Caco-2 (cell line): ENCODE data around the gene ITGA11. TPM values are rescaled to one million over a fixed set of nuclear protein-coding genes. Genes with fewer than 3 reads are reported as not detected.

Experiments
- BruUV-seq: library from RNA; stranded (reverse); fragments of 400-500 nt; replicated peaks from 2 replicates; lab custom pipeline; 2021; lab: Mats Ljungman, UMichigan
- CTCF ChIA-PET: fragments of 300-600 bp; sonication (Branson Sonifier 250); formaldehyde crosslinking; loops from one replicate; lab custom pipeline; 2022; ENCODE audit warnings: antibody characterized with exemption; lab: Charles Lee
- POLR2A ChIA-PET: fragments of 300-600 bp; sonication (Branson Sonifier 250); formaldehyde crosslinking; loops from one replicate; lab custom pipeline; 2022; ENCODE audit warnings: antibody characterized with exemption; lab: Charles Lee
- DNase-seq, 2 experiments: peaks; one replicate each; pipeline versions ENCODE4 v3.0.0 to v3.0.0-alpha.2; 2020 to 2022
- H3K27me3 ChIP-seq: replicated peaks from 2 replicates; pipeline ENCODE4 v1.6.0; 2011; ENCODE audit warnings: low read length; ENCODE audit not compliant: control insufficient read depth, insufficient read depth
- H3K36me3 ChIP-seq: 2 replicates; pipeline ENCODE4 v1.5.1; 2011; ENCODE audit warnings: low read length; ENCODE audit not compliant: control insufficient read depth, insufficient read depth
- H3K4me1 ChIP-seq: fragments of 250-450 bp; sonication (Bioruptor Pico); 2 replicates; pipeline ENCODE4 v1.5.1; 2020; ENCODE audit warnings: mild to moderate bottlenecking
- H3K4me3 ChIP-seq: 2 replicates; pipeline ENCODE4 v1.5.1; 2011; ENCODE audit warnings: low read depth, mild to moderate bottlenecking, control low read depth, low read length
- H3K9me3 ChIP-seq: fragments of 250-450 bp; sonication (Bioruptor Pico); 2 replicates; pipeline ENCODE4 v1.5.1; 2020; ENCODE audit warnings: mild to moderate bottlenecking, moderate library complexity
- H3K27ac Mint-ChIP-seq: one replicate; pipeline ENCODE4 v1.8.0; 2022; ENCODE audit warnings: mixed read lengths; ENCODE audit not compliant: unreplicated experiment
- H3K27me3 Mint-ChIP-seq: one replicate; pipeline ENCODE4 v1.8.0; 2022; ENCODE audit warnings: mixed read lengths; ENCODE audit not compliant: insufficient read depth, unreplicated experiment
- H3K36me3 Mint-ChIP-seq: one replicate; pipeline ENCODE4 v1.8.0; 2022; ENCODE audit warnings: mild to moderate bottlenecking, mixed read lengths; ENCODE audit not compliant: insufficient read depth, unreplicated experiment
- H3K4me1 Mint-ChIP-seq: one replicate; pipeline ENCODE4 v1.8.0; 2022; ENCODE audit warnings: low read depth, mixed read lengths; ENCODE audit not compliant: unreplicated experiment
- H3K4me3 Mint-ChIP-seq: one replicate; pipeline ENCODE4 v1.8.0; 2022; ENCODE audit warnings: mild to moderate bottlenecking, moderate library complexity, mixed read lengths; ENCODE audit not compliant: unreplicated experiment
- H3K9me3 Mint-ChIP-seq: one replicate; pipeline ENCODE4 v1.8.0; 2022; ENCODE audit warnings: mixed read lengths; ENCODE audit not compliant: unreplicated experiment
- CTCF ChIP-seq, 2 experiments: fragments of 200-600 bp in 1 of 2; IDR thresholded peaks; 1 replicate in 1 of 2; 2 replicates in 1 of 2; pipeline versions ENCODE4 v1.5.1 to v1.8.0; 2011 to 2022; ENCODE audit warnings: antibody characterized with exemption in 1 of 2, control low read depth in 1 of 2, inconsistent platforms in 1 of 2, low read depth in 1 of 2, low read length in 1 of 2, mild to moderate bottlenecking in 1 of 2, moderate library complexity in 1 of 2; ENCODE audit not compliant: insufficient read depth in 1 of 2, severe bottlenecking in 1 of 2, unreplicated experiment in 1 of 2
- intact Hi-C: fragments of 100-400 bp; cut with micrococcal nuclease; formaldehyde crosslinking; loops from one replicate; pipeline ENCODE4 v1.10.0; 2022; ENCODE audit not compliant: unreplicated experiment
- total RNA-seq: library from RNA; stranded (reverse); gene quantifications from 2 replicates; pipeline ENCODE4 v1.2.3, GENCODE V29; 2022

The ITGA11 gene
- total RNA-seq, 1 experiment from 2014 or later = 0.18 TPM

GRCh38 chr15:68383161-68384074, 48.5 kb downstream of the ITGA11 start:
- intact Hi-C loops = loop anchor here (1.0 to 5.0 kb wide), 2 partner anchors 77 to 131 kb away; no protein-coding TSS in a partner anchor
- H3K27ac Mint-ChIP-seq = no peak overlapping the region
- H3K36me3 Mint-ChIP-seq = no peaks in the 10 kb centered on the region
- ChIA-PET POLR2A (no interaction called here), CTCF (interaction anchor here (0.6 to 0.7 kb wide), 3 partner anchors 98 to 1996 kb away, joined by 3 read pairs; partner anchors contain the start of gene MAP2K1)
- no peak overlapping the region for H3K4me3 Mint-ChIP-seq
- H3K27me3 Mint-ChIP-seq = peaks cover 2% of the 10 kb centered on the region
- no peaks in the 10 kb centered on the region for H3K4me1 ChIP-seq
- no peaks in the 10 kb centered on the region for H3K27me3 ChIP-seq
- BruUV-seq = no TSS peak
- no peaks in the 10 kb centered on the region; the same call in 1 of the 2 replicates for H3K9me3 ChIP-seq
- H3K36me3 ChIP-seq = no peaks in the 10 kb centered on the region
- no peaks in the 10 kb centered on the region for H3K9me3 Mint-ChIP-seq
- H3K4me3 ChIP-seq = no peak overlapping the region
- DNase-seq = peak in 1 of 2 experiments; percentile 57
- TF ChIP-seq CTCF (IDR thresholded peaks at IDR 0.05; ENCODE audit: insufficient read depth in 1 of 2, low read depth in 1 of 2, low read length in 1 of 2, severe bottlenecking in 1 of 2, unreplicated experiment in 1 of 2) = peak; percentile 40 to 56
- peaks cover 6% of the 10 kb centered on the region for H3K4me1 Mint-ChIP-seq

- Histone ChIP-seq H3K36me3 (no peaks in the 10 kb centered on the region), H3K4me1 (no peaks in the 10 kb centered on the region), H3K4me3 (no peak overlapping the region), H3K9me3 (no peaks in the 10 kb centered on the region; the same call in 1 of the 2 replicates), H3K27me3 (no peaks in the 10 kb centered on the region)
- intact Hi-C loops = loop anchor here (1.0 to 5.0 kb wide), 2 partner anchors 76 to 130 kb away; no protein-coding TSS in a partner anchor
- H3K27me3 Mint-ChIP-seq = peaks cover 2% of the 10 kb centered on the region
- no peaks in the 10 kb centered on the region for H3K36me3 Mint-ChIP-seq
- CTCF ChIA-PET = interaction anchor here (0.6 to 1.4 kb wide), 3 partner anchors 130 to 1995 kb away, joined by 3 to 5 read pairs (median 3); partner anchors contain the start of gene MAP2K1
- no peak for TF ChIP-seq CTCF (IDR thresholded peaks at IDR 0.05; ENCODE audit: insufficient read depth in 1 of 2, low read depth in 1 of 2, low read length in 1 of 2, severe bottlenecking in 1 of 2, unreplicated experiment in 1 of 2)
- no peak for DNase-seq
- no peaks in the 10 kb centered on the region for H3K9me3 Mint-ChIP-seq
- POLR2A ChIA-PET = no interaction called here
- H3K4me3 Mint-ChIP-seq = no peak overlapping the region
- BruUV-seq = no TSS peak
- H3K4me1 Mint-ChIP-seq = peaks cover 6% of the 10 kb centered on the region
- H3K27ac Mint-ChIP-seq = no peak overlapping the region
Observed at GRCh38 chr15:68382286-68383007, 49.5 kb downstream of the ITGA11 start.

DNA sequence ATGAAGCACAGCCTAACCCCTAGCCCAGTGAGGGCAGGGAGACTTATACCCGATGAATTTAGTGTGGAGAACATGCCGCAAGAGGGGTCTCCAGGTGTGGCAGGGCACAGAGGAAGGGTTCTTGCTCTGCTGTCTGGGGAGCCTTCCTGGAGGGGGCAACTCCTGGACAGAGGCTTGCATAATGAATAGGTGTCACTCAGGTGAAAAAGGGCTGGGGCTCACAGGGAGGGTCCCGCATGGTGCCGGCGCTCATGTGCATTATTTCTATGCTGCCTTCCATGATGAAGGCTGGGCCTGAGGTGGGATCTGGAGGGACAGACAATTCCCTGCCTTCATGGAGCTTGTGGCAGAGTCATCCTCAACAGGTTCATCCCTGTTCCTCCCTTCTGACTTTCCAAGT, 51.5 kb downstream of the ITGA11 start:
- Mint-ChIP-seq H3K4me3 (no peak overlapping the region), H3K36me3 (no peaks in the 10 kb centered on the region), H3K27me3 (peaks cover 2% of the 10 kb centered on the region), H3K4me1 (peaks cover 6% of the 10 kb centered on the region), H3K27ac (no peak overlapping the region), H3K9me3 (no peaks in the 10 kb centered on the region)
- H3K4me3 ChIP-seq = no peak overlapping the region
- CTCF ChIA-PET = no interaction called here
- intact Hi-C loops = loop anchor here (5.0 kb wide), 1 partner anchor 128 kb away; no protein-coding TSS in a partner anchor
- H3K36me3 ChIP-seq = no peaks in the 10 kb centered on the region
- H3K27me3 ChIP-seq = no peaks in the 10 kb centered on the region
- BruUV-seq = no TSS peak
- POLR2A ChIA-PET = no interaction called here
- no peak for TF ChIP-seq CTCF (IDR thresholded peaks at IDR 0.05; ENCODE audit: insufficient read depth in 1 of 2, low read depth in 1 of 2, low read length in 1 of 2, severe bottlenecking in 1 of 2, unreplicated experiment in 1 of 2)
- H3K9me3 ChIP-seq = no peaks in the 10 kb centered on the region; the same call in 1 of the 2 replicates
- DNase-seq = no peak
- H3K4me1 ChIP-seq = no peaks in the 10 kb centered on the region
